NCI-H2196 treated with DMSO at 0.1 percent for 48 hours (cell line): ENCODE measurements around the gene LHFPL6.

ENCODE experiments used
- DNase-seq: peaks from one replicate; lab custom pipeline; 2025; ENCODE audit not compliant: unreplicated experiment; lab: John Stamatoyannopoulos, UW

Gene LHFPL6

GRCh38 chr13:39397226-39397895 is 205.6 kb downstream of the LHFPL6 start:
- no peak for DNase-seq

- DNase-seq: no peak
These were observed 208.0 kb downstream of the LHFPL6 start for GRCh38 chr13:39394796-39395678.

- DNase-seq: no peak
These were observed 211.2 kb downstream of the LHFPL6 start for GRCh38 chr13:39391761-39392160.

GRCh38 chr13:39389013-39389412 is 214.0 kb downstream of the LHFPL6 start:
- no peak for DNase-seq

GRCh38 chr13:39385621-39386231 is 217.3 kb downstream of the LHFPL6 start:
- DNase-seq: peak; percentile 1

GRCh38 chr13:39385154-39385553 is 217.8 kb downstream of the LHFPL6 start:
- no peak for DNase-seq

GRCh38 chr13:39381456-39381855 is 221.5 kb downstream of the LHFPL6 start:
- DNase-seq: no peak

- DNase-seq: no peak
These were observed 223.0 kb downstream of the LHFPL6 start for GRCh38 chr13:39379667-39380655.

- no peak for DNase-seq
These were observed 223.9 kb downstream of the LHFPL6 start for GRCh38 chr13:39379118-39379517.

GRCh38 chr13:39378306-39378705 is 224.7 kb downstream of the LHFPL6 start:
- no peak for DNase-seq

- DNase-seq: no peak
These were observed 225.3 kb downstream of the LHFPL6 start for GRCh38 chr13:39377699-39378098.

GRCh38 chr13:39376076-39376475 is 226.9 kb downstream of the LHFPL6 start:
- no peak for DNase-seq

- DNase-seq: no peak
These were observed 227.4 kb downstream of the LHFPL6 start for GRCh38 chr13:39375601-39376000.

- DNase-seq: no peak
These were observed 228.2 kb downstream of the LHFPL6 start for GRCh38 chr13:39374741-39375189.

- DNase-seq: no peak
These were observed 229.8 kb downstream of the LHFPL6 start for GRCh38 chr13:39373145-39373544.

GRCh38 chr13:39371706-39372105 is 231.3 kb downstream of the LHFPL6 start:
- DNase-seq: no peak

GRCh38 chr13:39370554-39370953 is 232.4 kb downstream of the LHFPL6 start:
- DNase-seq: no peak

- DNase-seq: no peak
These were observed 232.9 kb downstream of the LHFPL6 start for GRCh38 chr13:39370048-39370447.

GRCh38 chr13:39369161-39369890 is 233.7 kb downstream of the LHFPL6 start:
- DNase-seq: no peak

- DNase-seq: no peak
These were observed 237.1 kb downstream of the LHFPL6 start for GRCh38 chr13:39365879-39366278.
